Mesenteric fat pad (tissue), 1 donor: ENCODE measurements around the gene MRPL21. TPM values are rescaled to one million over a fixed set of nuclear protein-coding genes. Genes with fewer than 3 reads are reported as not detected.
"Not testable (repeated sequence)": the region's sequence is repeated elsewhere in the genome, so short reads cannot be mapped to it uniquely, and the experiment has no call there.

Source experiments
- DNase-seq: peaks from one replicate; pipeline ENCODE4 v3.0.0-alpha.2; 2020; ENCODE audit warnings: low spot score
- total RNA-seq: library from RNA; stranded (reverse); fragmentation: NEBNext Ultra II Directional; extraction: Animal tissue kit (Norgen Biotek cat#: 25700); gene quantifications from one replicate; pipeline ENCODE4 v1.2.1, GENCODE V29; 2021
- donor health status: DM: yes; HTN: yes; CAD: no.

Gene MRPL21
- total RNA-seq, 1 donor from 2014 or later, result 41.9 TPM

DNA sequence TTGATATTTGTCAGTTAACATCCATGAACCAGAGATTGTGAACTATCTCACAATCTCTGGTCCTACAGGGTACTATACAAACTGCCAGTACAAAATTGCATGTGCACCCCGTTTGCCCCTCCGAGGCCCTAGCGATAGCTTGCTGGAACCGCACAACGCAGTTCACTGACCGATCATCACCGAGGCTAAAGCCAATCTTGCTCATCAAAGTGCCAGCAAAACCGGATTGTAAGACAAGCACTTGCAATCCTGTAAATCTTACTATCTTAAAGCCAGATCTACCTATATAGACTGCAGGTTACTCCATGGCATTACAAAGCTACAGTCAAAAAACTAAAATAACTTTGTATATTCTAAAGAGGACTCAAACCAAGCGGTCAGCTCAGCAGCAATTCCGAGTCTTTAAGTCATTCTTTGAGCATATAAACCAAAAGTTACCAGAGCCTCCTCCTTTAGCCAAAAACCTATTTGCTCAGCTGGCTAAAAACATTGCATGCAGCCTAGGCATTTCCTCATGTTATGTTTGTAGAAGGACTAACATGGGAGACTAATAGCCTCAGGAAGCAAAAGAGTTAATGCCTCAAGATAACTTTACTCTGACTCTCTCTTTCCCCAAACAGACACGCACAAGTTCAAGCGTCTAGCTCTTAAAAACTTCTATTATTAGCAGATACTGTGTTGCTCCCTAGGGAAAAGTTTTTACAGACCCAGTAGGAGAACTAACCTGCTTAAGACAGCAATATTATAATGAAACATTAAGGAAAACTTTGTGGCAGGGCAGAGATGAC lies 31.2 kb downstream of the MRPL21 start:
- DNase-seq, result no peak

DNA sequence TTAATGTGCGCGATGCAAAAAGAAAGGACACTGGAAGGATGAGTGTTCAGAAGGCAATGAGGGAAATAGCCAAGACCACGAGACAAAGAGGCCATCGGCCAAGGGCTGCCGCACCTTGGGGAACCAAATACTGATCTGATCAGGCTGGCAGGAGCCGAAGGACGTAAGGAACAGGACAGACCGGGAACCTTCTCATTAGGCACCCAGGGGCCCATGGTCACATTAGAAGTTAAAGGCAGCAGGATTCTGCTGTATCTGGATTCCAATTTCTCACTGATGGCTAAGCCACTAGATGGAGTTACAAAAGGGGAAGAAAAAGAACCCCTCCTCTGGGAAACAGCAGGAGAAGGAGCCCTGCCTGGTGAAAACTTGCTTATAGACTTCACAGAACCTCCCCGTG lies 33.2 kb downstream of the MRPL21 start:
- no peak for DNase-seq

DNA sequence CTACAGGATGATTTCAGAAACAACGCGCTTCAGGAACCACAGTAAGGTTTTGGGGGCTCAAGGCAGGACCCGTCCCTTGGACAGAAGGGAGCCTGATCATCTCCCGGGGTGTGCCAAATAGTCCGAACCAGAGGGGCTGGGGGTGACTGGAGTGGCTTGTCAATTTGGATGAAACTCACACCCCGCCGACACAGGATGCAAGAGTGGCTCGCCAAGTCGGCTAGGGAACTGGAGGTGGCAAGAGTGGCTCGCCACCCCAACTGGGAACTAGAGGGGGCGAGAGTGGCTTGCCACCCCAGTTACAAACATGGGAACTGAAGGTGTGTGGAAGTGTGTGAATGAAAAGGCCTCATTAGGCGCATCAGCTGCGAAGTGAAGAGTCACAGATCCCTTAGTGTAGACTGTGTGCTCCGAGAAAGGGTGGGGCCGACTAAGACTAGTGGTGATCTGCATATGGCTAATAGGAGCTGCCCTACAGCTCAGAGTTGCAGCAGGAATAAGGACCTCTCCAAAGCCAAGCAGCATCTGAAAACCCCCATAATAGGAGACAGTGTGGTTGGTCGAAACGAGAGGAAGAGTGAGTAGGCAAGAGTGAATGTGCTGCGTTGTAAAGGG lies 35.3 kb downstream of the MRPL21 start:
- no peak for DNase-seq

DNA sequence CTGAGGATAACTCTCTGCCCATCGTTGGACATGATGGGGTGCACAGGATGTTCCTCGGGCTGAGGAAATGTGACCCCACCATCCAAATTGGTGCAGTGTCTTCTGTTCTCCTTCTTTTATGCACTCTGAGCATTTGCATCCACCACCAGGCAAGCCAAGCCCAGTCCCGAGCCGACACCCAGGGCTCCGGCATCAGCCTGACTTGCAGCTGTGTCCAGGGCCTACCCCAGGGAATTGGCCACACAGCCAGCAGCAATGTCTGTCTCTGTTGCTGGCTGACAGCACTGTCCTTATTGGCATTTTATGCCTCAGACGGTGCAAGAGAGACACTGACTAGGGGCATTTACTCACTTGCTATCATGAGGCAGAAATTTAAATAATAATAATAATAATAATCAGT lies 36.6 kb downstream of the MRPL21 start:
- no peak for DNase-seq

DNA sequence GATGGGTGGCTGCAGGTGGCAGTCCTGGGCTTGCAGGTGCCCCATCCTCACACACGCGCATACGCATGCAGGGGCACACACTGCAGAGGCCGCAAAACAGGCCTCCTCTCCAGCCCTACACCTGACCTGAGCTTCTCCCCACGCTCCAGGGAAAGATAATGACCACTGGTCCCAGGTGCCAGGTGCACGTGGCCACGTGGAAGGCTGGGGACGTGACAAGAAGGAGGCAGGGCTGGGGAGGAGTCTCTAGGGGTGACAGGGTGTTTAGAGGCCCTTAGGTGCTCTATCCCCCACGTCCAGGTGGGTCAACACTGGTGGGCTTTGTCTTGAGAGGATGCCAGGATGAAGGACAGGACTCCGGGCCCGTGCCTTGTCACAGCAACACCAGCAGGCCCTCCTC lies 38.4 kb downstream of the MRPL21 start:
- DNase-seq, result no peak

DNA sequence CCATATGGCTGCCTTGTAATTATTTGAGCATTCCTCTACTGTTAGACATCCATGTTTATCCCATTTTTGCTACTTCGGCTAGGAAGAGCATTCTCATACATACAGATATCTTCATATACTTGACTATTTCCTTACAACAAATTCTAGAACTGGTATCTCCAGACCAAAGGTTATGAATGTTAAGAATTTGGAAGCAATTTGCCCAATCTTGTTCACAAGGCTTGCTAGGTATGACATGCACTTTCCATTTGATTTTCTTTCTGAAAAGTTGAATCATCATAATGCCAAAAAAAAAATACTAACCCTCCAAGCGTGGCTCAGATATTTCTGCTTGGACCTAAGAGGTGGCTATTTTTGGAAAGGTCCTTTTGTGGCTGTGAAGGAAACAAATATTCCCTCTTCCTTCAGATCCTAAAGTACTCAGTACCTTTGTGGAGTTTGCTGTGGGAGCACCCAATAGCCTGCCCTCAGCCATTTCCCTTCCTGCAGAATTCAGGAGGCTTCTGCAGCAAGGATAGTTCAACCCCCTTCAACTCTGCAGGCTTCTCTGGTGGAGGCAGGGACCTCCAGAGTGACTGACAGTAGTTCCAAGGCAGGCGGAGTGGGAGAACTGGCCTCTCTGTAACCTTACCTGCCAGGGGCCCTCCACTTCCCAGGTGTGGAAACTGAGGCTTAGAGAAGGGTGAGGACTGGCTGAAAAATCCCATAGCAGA lies 39.9 kb downstream of the MRPL21 start:
- no peak for DNase-seq

DNA sequence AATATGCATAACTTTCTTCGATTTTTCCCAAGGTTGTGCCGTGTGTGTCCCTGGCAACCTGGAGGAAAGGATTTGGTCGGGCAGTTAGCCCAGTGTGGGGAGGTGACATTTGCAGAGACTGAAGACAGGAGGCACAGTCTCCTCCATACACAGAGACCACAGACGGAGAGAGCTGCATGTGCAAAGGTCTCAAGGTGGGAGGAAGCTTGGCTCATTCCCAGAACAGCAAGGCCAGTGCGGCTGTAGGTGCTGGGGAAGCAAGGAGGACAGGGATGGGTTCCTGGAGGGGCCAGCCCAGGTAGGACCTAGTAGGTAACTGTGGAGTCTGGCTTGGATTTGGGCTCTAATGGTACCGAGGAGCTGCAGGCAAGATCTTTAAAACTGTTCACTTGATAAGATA lies 41.2 kb downstream of the MRPL21 start:
- no peak for DNase-seq

DNA sequence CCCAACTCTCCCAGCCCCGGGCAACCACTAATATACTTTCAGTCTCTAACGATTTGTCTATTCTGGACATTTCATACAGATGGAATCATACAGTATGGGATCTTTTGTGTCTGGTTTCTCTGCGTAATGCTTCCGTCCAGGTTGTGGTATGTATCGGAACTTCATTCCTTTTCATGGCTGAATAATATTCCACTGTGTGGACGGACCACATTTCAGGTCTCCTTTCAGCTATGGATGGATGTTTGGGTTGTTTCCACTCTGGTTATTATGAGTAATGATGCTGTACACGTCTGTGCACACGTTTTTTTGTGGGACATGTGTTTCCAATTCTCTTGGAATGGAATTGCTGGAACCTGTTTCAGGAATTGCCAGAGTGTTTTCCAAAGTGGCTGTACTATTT lies 44.5 kb downstream of the MRPL21 start:
- DNase-seq, result no peak

DNA sequence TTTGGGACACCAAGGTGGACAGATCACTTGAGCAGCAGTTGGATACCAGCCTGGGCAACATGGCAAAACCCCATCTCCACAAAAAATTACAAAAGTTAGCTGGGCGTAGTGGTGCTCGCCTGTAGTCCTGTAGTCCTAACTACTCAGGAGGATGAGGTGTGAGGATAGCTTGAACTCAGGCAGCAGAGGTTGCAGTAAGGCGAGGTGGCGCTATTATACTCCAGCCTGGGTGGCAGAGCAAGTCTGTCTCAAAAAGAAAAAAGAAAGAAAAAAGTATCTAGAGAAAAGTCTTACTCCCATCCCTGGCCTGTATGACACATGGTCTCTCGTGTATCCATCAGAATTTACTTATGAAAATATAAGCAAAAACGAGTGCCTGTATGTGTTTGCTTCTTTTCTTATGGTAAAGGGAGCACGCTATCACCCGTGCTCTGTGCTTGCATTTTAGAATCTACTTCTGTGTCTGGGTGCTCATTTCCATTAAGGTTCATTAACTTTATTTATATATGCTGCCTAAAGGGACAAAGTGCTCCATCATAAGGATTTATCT lies 46.5 kb downstream of the MRPL21 start:
- no peak for DNase-seq

DNA sequence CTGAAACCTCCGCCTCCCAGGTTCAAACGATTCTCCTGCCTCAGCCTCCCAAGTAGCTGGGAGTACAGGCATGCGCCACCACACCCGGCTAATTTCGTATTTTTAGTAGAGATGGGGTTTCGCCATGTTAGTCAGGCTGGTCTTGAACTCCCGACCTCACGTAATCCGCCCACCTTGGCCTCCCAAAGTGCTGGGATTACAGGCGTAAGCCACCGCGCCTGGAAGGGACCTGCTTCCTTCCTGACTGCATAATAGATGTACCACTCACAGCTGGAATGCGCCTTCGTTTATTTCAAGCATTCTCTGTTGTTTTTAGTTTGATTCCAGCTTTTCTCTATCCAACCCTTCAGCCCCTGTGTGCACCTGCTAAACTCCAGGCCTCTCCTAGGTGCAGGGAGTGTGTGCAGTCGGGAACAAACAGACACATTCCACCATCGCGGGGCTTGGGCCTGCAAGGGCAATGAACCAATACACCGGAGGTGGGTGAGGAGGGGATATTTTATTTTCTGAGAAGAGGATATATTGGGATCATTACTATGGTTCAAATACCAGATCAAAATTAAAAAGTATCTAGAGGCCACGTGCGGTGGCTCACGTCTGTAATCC lies 47.1 kb downstream of the MRPL21 start:
- not testable (repeated sequence) for DNase-seq

DNA sequence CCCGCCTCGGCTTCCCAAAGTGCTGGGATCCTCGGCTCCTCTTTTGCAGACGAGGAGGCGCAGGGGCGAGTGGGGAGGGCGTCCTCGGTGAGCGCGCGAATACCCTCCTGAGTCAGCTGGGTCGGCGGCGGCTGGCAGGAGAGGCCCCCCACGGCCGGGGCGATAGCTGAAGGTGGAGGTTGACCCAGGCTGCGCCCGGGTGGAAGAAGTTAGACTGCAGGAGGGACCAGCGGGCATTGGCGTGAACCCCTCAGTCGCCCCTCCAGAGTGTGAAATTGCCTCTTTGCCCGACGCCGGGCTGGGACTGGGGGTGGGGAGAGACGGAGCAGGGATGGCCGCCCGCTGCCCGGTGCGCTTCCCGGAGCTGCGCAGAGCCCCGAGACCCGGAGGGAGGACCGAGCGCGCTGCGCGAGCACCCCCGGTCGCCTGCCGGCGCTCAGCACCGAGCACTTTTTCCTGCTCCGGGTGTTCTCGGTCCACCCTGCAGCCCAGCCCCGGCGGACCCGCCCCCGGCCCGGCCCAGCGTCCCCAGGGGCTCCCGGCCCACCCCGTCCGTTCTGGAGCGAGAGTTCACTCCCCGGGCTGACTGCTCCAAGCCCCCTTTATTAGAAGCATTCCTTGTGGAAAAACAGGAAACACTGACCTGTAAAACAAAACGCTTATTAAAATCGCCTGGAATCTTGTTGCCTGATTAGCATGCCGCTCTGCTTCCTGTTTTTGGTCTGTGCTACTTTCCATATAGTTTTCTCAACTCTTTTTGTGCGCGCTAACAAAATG lies 48.2 kb downstream of the MRPL21 start:
- DNase-seq, result no peak

DNA sequence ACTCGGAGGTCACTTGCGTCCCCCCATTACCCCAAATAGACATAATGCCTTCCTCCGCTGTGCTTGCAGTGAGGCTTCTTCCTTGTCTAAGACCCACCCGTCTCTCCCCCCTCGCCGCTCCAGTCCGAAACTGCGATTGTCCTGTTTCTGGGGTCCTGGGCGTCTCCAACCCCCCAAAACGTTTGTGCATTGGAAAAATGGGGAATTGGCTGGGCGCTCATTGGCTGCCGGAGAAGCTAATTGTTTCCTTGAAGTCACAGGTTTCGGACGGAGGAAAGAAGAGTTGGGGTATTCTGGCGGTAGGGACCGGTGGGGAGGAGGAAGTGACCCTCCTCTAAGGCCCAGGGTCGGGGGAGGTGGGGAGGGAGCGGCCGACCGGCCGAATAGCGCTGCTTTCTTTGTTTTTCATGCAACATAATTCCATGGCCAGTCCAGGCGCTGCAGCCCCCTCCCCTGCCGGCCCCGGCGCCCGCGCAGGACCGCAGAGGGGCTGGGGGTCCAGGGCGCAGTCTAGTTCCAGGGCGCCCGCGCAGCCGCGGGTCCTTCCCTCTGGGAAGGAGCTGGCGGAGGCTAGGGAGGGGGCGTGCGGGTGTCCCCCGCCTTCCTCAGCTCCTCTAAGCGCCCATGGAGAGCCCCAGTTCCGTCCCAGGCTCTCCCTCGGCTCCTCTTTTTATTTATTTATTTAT lies 49.2 kb downstream of the MRPL21 start:
- no peak for DNase-seq

DNA sequence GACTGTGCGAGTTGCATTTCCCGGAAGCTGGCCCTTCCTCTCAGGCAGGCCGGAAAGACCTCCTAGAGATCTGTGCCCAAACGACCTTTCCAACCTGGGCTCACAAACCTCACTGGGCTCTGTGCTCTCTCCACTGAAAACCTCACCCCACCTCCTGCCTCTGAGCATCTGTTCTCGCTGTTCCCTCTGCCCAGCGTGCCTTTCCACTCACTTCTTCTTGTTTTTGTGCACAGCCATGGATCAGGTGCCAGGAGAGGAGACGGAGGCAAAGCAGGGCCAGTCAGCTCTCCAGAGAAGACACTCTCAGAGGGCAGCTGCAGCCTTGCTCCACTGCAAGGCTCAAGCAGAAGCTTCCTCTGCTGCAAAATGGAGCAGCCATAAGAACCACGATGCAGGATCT lies 51.0 kb downstream of the MRPL21 start:
- no peak for DNase-seq

DNA sequence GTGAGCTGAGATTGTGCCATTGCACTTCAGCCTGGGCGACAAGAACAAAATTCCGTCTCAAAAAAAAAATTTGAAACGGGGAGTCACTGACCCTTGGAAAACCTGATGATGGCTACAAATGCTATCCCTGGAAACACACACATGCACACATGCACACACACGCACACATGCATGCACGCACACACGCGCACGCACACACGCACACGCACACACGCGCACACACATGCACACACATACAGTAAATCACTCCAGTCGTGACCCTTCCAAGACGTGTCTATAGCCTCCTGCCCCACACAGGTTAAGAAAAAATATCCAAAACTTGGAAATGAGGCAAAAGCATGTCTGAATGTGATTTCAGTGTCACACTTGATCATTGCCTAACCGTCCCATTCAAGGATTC lies 55.2 kb downstream of the MRPL21 start:
- no peak for DNase-seq

DNA sequence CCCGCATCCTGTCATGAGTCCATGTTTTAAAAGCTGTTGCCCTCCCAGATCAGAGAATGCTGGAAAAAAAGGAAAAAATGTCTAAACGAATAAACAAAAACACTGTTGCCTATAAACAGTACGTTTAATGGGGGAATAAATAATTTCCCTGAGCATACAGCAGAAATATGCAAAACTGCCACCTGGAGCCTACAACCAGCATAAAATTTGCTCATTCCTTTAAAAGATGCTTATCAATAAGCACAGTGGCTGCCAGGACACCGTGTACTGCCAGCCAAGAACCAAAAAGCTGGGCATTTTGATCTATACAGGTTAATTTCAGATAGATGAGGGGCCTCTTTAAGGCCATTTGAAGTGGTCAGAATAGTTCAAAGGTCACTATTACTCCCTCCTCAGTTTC lies 56.2 kb downstream of the MRPL21 start:
- no peak for DNase-seq

DNA sequence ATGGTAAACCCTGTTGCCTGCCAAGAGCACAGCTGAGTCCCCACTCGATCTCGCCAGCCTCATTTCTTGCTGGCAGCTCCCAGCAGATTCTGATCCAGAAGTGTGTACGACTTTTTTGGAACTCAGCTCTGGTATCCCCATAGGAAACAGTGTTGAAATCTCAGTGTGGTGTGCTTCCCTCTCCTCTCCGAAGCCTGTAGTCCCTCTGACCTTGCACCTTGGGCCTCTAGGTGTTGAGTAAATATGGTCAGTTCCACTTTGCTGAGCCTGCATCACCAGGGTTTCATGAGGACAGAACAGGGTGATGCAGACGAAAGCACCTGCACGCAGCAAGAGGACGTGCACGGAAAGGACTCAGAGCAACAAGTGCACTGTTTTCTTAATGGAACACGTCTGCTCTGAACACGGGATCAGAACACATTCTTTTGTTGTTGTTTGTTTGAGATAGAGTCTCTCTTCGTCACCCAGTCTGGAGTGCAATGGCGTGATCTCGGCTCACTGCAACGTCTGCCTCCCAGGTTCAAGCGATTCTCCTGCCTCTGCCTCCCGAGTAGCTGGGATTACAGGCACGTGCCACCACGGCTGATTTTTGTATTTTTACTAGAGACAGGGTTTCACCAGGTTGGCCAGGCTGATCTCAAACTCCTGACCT lies 58.2 kb downstream of the MRPL21 start:
- DNase-seq, result no peak

DNA sequence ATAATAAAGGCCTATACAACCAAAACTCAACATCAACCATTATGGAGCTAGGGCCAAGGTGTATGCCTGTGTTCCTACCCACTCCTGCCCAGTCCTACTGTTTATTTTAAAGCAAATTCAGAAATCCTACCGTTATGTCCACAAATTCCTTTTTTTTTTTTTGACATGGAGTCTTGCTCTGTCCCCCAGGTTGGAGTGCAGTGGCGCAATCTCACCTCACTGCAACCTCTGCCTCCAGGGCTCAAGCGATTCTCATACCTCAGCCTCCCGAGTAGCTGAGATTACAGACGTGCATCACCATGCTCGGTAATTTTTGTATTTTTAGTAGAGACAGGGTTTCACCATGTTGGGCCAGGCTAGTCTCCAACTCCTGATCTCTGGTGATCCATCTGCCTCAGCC lies 58.8 kb downstream of the MRPL21 start:
- no peak for DNase-seq

DNA sequence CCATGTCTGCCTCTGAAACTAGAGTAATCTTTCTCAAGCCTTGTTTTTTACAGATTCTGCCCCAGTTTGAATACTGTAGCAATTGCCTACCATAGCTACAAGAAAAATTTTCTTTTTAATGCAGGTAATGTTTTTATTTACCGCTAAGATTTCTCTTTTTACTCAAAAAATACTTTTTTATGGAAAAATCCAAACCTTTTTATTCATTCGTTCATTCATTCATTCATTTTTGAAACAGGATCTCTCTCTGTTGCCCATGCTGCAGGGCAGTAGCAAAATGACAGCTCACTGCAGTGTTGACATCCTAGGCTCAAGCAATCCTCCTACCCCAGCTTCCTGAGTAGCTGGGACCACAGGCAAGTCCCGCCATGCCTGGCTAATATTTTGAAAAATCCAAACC lies 59.3 kb downstream of the MRPL21 start:
- DNase-seq, result no peak

DNA sequence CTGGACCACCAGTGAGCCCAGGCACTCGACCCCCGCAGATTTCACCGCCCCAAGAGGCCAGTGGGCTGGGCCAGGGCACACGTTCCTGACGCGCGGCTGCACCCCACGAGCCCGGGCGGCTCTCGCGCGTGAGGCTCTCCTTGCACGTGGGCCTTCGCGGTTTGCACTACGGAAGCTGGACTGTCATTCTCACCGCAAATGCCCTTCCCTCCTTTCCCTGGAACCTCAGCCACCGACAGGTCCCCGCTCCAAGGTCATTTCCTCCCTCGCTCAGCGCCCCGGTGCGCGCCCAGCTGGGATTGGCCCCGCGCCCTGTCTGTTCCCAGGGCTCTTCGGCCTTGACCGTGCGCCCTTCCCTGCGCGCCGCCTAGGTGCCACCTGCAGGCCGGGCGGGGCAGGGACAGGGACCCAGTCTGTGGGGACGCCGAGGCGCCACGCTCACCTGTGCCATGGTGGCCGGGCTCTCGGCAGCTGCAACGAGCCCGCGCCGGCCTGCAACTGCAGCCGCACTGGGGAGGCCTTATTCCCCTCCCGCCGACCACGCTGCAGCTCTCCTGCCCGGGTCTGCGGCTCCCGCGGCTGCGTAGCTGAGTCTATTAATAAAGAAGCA lies 59.8 kb downstream of the MRPL21 start:
- peak; percentile 93 for DNase-seq
